Measurements from ENCODE around the gene MLPH. TPM values are rescaled to one million over a fixed set of nuclear protein-coding genes. Genes with fewer than 3 reads are reported as not detected.

The MLPH gene
- total and polyA plus RNA-seq, 2 of the 13 experiments (the other 11 are each of a cell fraction or from before 2014, with no cell fraction given), result 0.12 TPM; not detected in 1

GRCh38 chr2:237551071-237551574 is 64.1 kb downstream of the MLPH start (continued):
- TF ChIP-seq SUZ12 (IDR thresholded peaks at IDR 0.05; ENCODE audit: low read depth, low read length), result no peak
- no peak for TF ChIP-seq TOE1 (CRISPR knock-in tag; IDR thresholded peaks at IDR 0.05)
- TF ChIP-seq RARG (CRISPR knock-in tag; IDR thresholded peaks at IDR 0.05; ENCODE audit: low read depth), result no peak
- no peak for TF ChIP-seq ZBTB1 (CRISPR knock-in tag; IDR thresholded peaks at IDR 0.05; ENCODE audit: borderline replicate concordance)
- TF ChIP-seq ZNF782 (CRISPR knock-in tag; IDR thresholded peaks at IDR 0.05; ENCODE audit: borderline replicate concordance), result no peak; the same call in 1 of the 2 replicates
- no peak for TF ChIP-seq ZNF713 (CRISPR knock-in tag; IDR thresholded peaks at IDR 0.05)
- TF ChIP-seq ZNF839 (CRISPR knock-in tag; IDR thresholded peaks at IDR 0.05; ENCODE audit: borderline replicate concordance), result no peak
- no peak for TF ChIP-seq ZNF781 (CRISPR knock-in tag; IDR thresholded peaks at IDR 0.05; ENCODE audit: borderline replicate concordance, not compliant biosample characterization)
- no peak for TF ChIP-seq HMGA1 (CRISPR knock-in tag; conservative IDR thresholded peaks at IDR 0.05)
- no peak for TF ChIP-seq IKZF5 (CRISPR knock-in tag; IDR thresholded peaks at IDR 0.05)
- no peak for TF ChIP-seq ZNF275 (CRISPR knock-in tag; IDR thresholded peaks at IDR 0.05; ENCODE audit: borderline replicate concordance)
- no peak for TF ChIP-seq HDAC1 (CRISPR knock-in tag; IDR thresholded peaks at IDR 0.05)
- TF ChIP-seq ZNF234 (CRISPR knock-in tag; conservative IDR thresholded peaks at IDR 0.05), result no peak
- TF ChIP-seq ZNF431 (CRISPR knock-in tag; IDR thresholded peaks at IDR 0.05; ENCODE audit: borderline replicate concordance, low read depth), result peak; percentile 68; the same call in 1 of the 2 replicates
- TF ChIP-seq HNF1B (CRISPR knock-in tag; IDR thresholded peaks at IDR 0.05), result no peak; the same call in 1 of the 2 replicates
- TF ChIP-seq AHDC1 (CRISPR knock-in tag; IDR thresholded peaks at IDR 0.05; ENCODE audit: borderline replicate concordance), result no peak
- TF ChIP-seq HOXA9 (CRISPR knock-in tag; IDR thresholded peaks at IDR 0.05; ENCODE audit: borderline replicate concordance), result no peak
- TF ChIP-seq NFRKB (IDR thresholded peaks at IDR 0.05), result no peak
